SH-SY5Y (cell line): ENCODE data around the gene DEFB124.

Experiments
- GATA2 ChIP-seq: IDR thresholded peaks from 2 replicates; pipeline ENCODE4 v1.6.1; 2011; ENCODE audit warnings: mild to moderate bottlenecking, low read depth, low read length
- GATA3 ChIP-seq: IDR thresholded peaks from 2 replicates; pipeline ENCODE4 v1.6.1; 2011; ENCODE audit warnings: low read depth, mild to moderate bottlenecking, low read length, moderate library complexity

GRCh38 chr20:31452575-31452974 is 22.4 kb downstream of the DEFB124 start:
- TF ChIP-seq GATA2 (no peak), GATA3 (no peak)
